Ectodermal cell (in vitro differentiated cells): ENCODE measurements around the gene BCL7A.
"Not testable (repeated sequence)": the region's sequence is repeated elsewhere in the genome, so short reads cannot be mapped to it uniquely, and the experiment has no call there.

Experiments
- H3K27ac ChIP-seq: 2 replicates; pipeline ENCODE4 v1.7.0; 2013; ENCODE audit warnings: mild to moderate bottlenecking, low read depth, low read length; ENCODE audit not compliant: insufficient read depth, poor library complexity, severe bottlenecking
- H3K27me3 ChIP-seq: 2 replicates; pipeline ENCODE4 v1.7.0; 2013; ENCODE audit warnings: mild to moderate bottlenecking, low read length; ENCODE audit not compliant: insufficient read depth, control insufficient read depth, poor library complexity, severe bottlenecking
- H3K36me3 ChIP-seq: one replicate; pipeline ENCODE4 v1.7.0; 2013; ENCODE audit warnings: low read length; ENCODE audit not compliant: control insufficient read depth, insufficient read depth
- H3K4me1 ChIP-seq: one replicate; pipeline ENCODE4 v1.7.0; 2013; ENCODE audit warnings: low read length; ENCODE audit not compliant: control insufficient read depth, insufficient read depth
- H3K4me3 ChIP-seq: 2 replicates; pipeline ENCODE4 v1.7.0; 2013; ENCODE audit warnings: low read depth, low read length, control low read depth; ENCODE audit not compliant: insufficient read depth
- H3K9me3 ChIP-seq: 2 replicates; pipeline ENCODE4 v1.7.0; 2013; ENCODE audit warnings: mild to moderate bottlenecking, low read length, moderate library complexity; ENCODE audit not compliant: control insufficient read depth
- WGBS, 2 experiments: methylation state at CpG; one replicate each; pipeline ENCODE4 v1.1.7; 2013; ENCODE audit warnings: missing lambda C conversion rate in 2 of 2; 5-methylcytosine and 5-hydroxymethylcytosine counted together

The BCL7A gene

GRCh38 chr12:121986489-121987245 lies 35.0 kb upstream of the BCL7A start:
- WGBS, 2 experiments, result 93 to 94% methylated on average over 14 of the region's 14 CpGs
- Histone ChIP-seq H3K27ac (no peak overlapping the region), H3K27me3 (no peaks in the 10 kb centered on the region), H3K36me3 (no peaks in the 10 kb centered on the region), H3K4me1 (no peaks in the 10 kb centered on the region), H3K4me3 (no peak overlapping the region), H3K9me3 (no peaks in the 10 kb centered on the region)

GRCh38 chr12:121988519-121988918 lies 33.2 kb upstream of the BCL7A start:
- not testable (repeated sequence) for H3K27ac ChIP-seq, H3K4me3 ChIP-seq, H3K9me3 ChIP-seq, H3K36me3 ChIP-seq, H3K27me3 ChIP-seq, H3K4me1 ChIP-seq
- 92 to 95% methylated on average over 10 of the region's 10 CpGs for WGBS, 2 experiments

- no peaks in the 10 kb centered on the region for H3K27me3 ChIP-seq
- no peaks in the 10 kb centered on the region for H3K36me3 ChIP-seq
- H3K4me3 ChIP-seq, result no peak overlapping the region
- 95% methylated on average over 13 to 14 of the region's 14 CpGs for WGBS, 2 experiments
- H3K27ac ChIP-seq, result no peak overlapping the region
- no peaks in the 10 kb centered on the region for H3K4me1 ChIP-seq
- no peaks in the 10 kb centered on the region for H3K9me3 ChIP-seq
These were observed 32.2 kb upstream of the BCL7A start for GRCh38 chr12:121989276-121990113.

GRCh38 chr12:121990114-121990647 lies 31.5 kb upstream of the BCL7A start:
- Histone ChIP-seq H3K27me3 (no peaks in the 10 kb centered on the region), H3K9me3 (no peaks in the 10 kb centered on the region), H3K4me1 (no peaks in the 10 kb centered on the region), H3K36me3 (no peaks in the 10 kb centered on the region), H3K4me3 (no peak overlapping the region), H3K27ac (no peak overlapping the region)
- 93 to 97% methylated on average over 6 of the region's 6 CpGs for WGBS, 2 experiments

GRCh38 chr12:121990692-121991603 lies 30.7 kb upstream of the BCL7A start:
- H3K4me3 ChIP-seq, result no peak overlapping the region
- H3K36me3 ChIP-seq, result no peaks in the 10 kb centered on the region
- H3K27me3 ChIP-seq, result no peaks in the 10 kb centered on the region
- WGBS, 2 experiments, result 79 to 81% methylated on average over 10 of the region's 10 CpGs
- H3K9me3 ChIP-seq, result no peaks in the 10 kb centered on the region
- H3K4me1 ChIP-seq, result no peaks in the 10 kb centered on the region
- H3K27ac ChIP-seq, result no peak overlapping the region

GRCh38 chr12:121992059-121992879 lies 29.4 kb upstream of the BCL7A start:
- no peaks in the 10 kb centered on the region for H3K27me3 ChIP-seq
- H3K4me1 ChIP-seq, result no peaks in the 10 kb centered on the region
- H3K27ac ChIP-seq, result no peak overlapping the region
- H3K9me3 ChIP-seq, result no peaks in the 10 kb centered on the region
- H3K4me3 ChIP-seq, result no peak overlapping the region
- WGBS, 2 experiments, result 93 to 95% methylated on average over 19 of the region's 21 CpGs
- no peaks in the 10 kb centered on the region for H3K36me3 ChIP-seq

- no peaks in the 10 kb centered on the region for H3K4me1 ChIP-seq
- 91 to 98% methylated on average over 6 to 9 of the region's 9 CpGs for WGBS, 2 experiments
- no peak overlapping the region for H3K27ac ChIP-seq
- H3K36me3 ChIP-seq, result no peaks in the 10 kb centered on the region
- H3K27me3 ChIP-seq, result no peaks in the 10 kb centered on the region
- H3K9me3 ChIP-seq, result no peaks in the 10 kb centered on the region
- H3K4me3 ChIP-seq, result no peak overlapping the region
These were observed 25.4 kb upstream of the BCL7A start for GRCh38 chr12:121996050-121996944.

- no peaks in the 10 kb centered on the region for H3K36me3 ChIP-seq
- H3K9me3 ChIP-seq, result no peaks in the 10 kb centered on the region
- H3K4me1 ChIP-seq, result no peaks in the 10 kb centered on the region
- WGBS, 2 experiments, result 91 to 92% methylated on average over 13 of the region's 13 CpGs
- H3K27ac ChIP-seq, result no peak overlapping the region
- no peaks in the 10 kb centered on the region for H3K27me3 ChIP-seq
- no peak overlapping the region for H3K4me3 ChIP-seq
These were observed 24.6 kb upstream of the BCL7A start for GRCh38 chr12:121996945-121997612.
